ENCODE data around the gene IL31RA.

Gene IL31RA

GRCh38 chr5:55868846-55869245 is 17.7 kb downstream of the IL31RA start:
- no peak for TF ChIP-seq CTCF (IDR thresholded peaks at IDR 0.05; ENCODE audit: low read depth, low read length)
- Histone ChIP-seq H3K9me3 (ENCODE audit: severe bottlenecking) (no peaks in the 10 kb centered on the region), H3K27me3 (ENCODE audit: insufficient read depth, low read depth, severe bottlenecking) (no peaks in the 10 kb centered on the region), H3K4me3 (ENCODE audit: low read depth, low read length) (no peak overlapping the region), H3K27ac (no peak overlapping the region), H3K36me3 (no peaks in the 10 kb centered on the region)
- no peak for DNase-seq

- TF ChIP-seq CTCF (IDR thresholded peaks at IDR 0.05; ENCODE audit: low read depth, low read length), result no peak
- H3K27ac ChIP-seq, result no peak overlapping the region
- H3K36me3 ChIP-seq, result no peaks in the 10 kb centered on the region
- H3K9me3 ChIP-seq (ENCODE audit: severe bottlenecking), result no peaks in the 10 kb centered on the region
- no peaks in the 10 kb centered on the region for H3K27me3 ChIP-seq (ENCODE audit: insufficient read depth, low read depth, severe bottlenecking)
- no peak for DNase-seq
- H3K4me3 ChIP-seq (ENCODE audit: low read depth, low read length), result no peak overlapping the region
These were observed 18.7 kb downstream of the IL31RA start for GRCh38 chr5:55869847-55870246.

GRCh38 chr5:55873234-55873633 is 22.1 kb downstream of the IL31RA start:
- TF ChIP-seq CTCF (IDR thresholded peaks at IDR 0.05; ENCODE audit: low read depth, low read length), result no peak
- H3K36me3 ChIP-seq, result no peaks in the 10 kb centered on the region
- DNase-seq, result no peak
- H3K27ac ChIP-seq, result no peak overlapping the region
- H3K9me3 ChIP-seq (ENCODE audit: severe bottlenecking), result no peaks in the 10 kb centered on the region
- H3K4me3 ChIP-seq (ENCODE audit: low read depth, low read length), result no peak overlapping the region
- no peaks in the 10 kb centered on the region for H3K27me3 ChIP-seq (ENCODE audit: insufficient read depth, low read depth, severe bottlenecking)

- Histone ChIP-seq H3K27ac (no peak overlapping the region), H3K27me3 (ENCODE audit: insufficient read depth, low read depth, severe bottlenecking) (no peaks in the 10 kb centered on the region), H3K4me3 (ENCODE audit: low read depth, low read length) (no peak overlapping the region), H3K36me3 (no peaks in the 10 kb centered on the region), H3K9me3 (ENCODE audit: severe bottlenecking) (no peaks in the 10 kb centered on the region)
- no peak for TF ChIP-seq CTCF (IDR thresholded peaks at IDR 0.05; ENCODE audit: low read depth, low read length)
- no peak for DNase-seq
These were observed 26.5 kb downstream of the IL31RA start for GRCh38 chr5:55877655-55878054.

- Histone ChIP-seq H3K27ac (no peak overlapping the region), H3K27me3 (ENCODE audit: insufficient read depth, low read depth, severe bottlenecking) (no peaks in the 10 kb centered on the region), H3K9me3 (ENCODE audit: severe bottlenecking) (no peaks in the 10 kb centered on the region), H3K4me3 (ENCODE audit: low read depth, low read length) (no peak overlapping the region), H3K36me3 (no peaks in the 10 kb centered on the region)
- TF ChIP-seq CTCF (IDR thresholded peaks at IDR 0.05; ENCODE audit: low read depth, low read length), result no peak
- DNase-seq, result no peak
These were observed 29.3 kb downstream of the IL31RA start for GRCh38 chr5:55880453-55880852.

- Histone ChIP-seq H3K4me3 (ENCODE audit: low read depth, low read length) (no peak overlapping the region), H3K27me3 (ENCODE audit: insufficient read depth, low read depth, severe bottlenecking) (no peaks in the 10 kb centered on the region), H3K27ac (no peak overlapping the region), H3K36me3 (no peaks in the 10 kb centered on the region), H3K9me3 (ENCODE audit: severe bottlenecking) (no peaks in the 10 kb centered on the region)
- no peak for DNase-seq
- no peak for TF ChIP-seq CTCF (IDR thresholded peaks at IDR 0.05; ENCODE audit: low read depth, low read length)
These were observed 34.2 kb downstream of the IL31RA start for GRCh38 chr5:55885359-55885758.
